ENCODE results near the gene RABL2B. TPM values are rescaled to one million over a fixed set of nuclear protein-coding genes. Genes with fewer than 3 reads are reported as not detected.

RABL2B gene
- polyA plus RNA-seq, 3 donors = 8.8 to 48.8 (median 11.7) TPM

- Mint-ChIP-seq H3K9me3 (peaks cover 0 to under 1% (median 0%) of the 10 kb centered on the region in 7 donors), H3K27ac (no peak overlapping the region), H3K4me3 (no peak overlapping the region), H3K27me3 (ENCODE audit: low read depth in 3 of 3) (peaks cover 0 to 2% (median 0%) of the 10 kb centered on the region in 3 donors), H3K36me3 (no peaks in the 10 kb centered on the region), H3K4me1 (no peaks in the 10 kb centered on the region)
- Histone ChIP-seq H3K9ac (ENCODE audit: insufficient read depth, low read length, poor library complexity, severe bottlenecking) (no peak overlapping the region), H3K27me3 (ENCODE audit: control insufficient read depth in 2 of 2, insufficient read depth in 2 of 2, low read length in 2 of 2) (no peaks in the 10 kb centered on the region), H3K4me3 (replicated peaks in 1 of 3; ENCODE audit: low read depth in 2 of 3, low read length in 3 of 3) (no peak overlapping the region), H4K20me1 (ENCODE audit: insufficient read depth, low read length) (no peaks in the 10 kb centered on the region), H3K4me2 (replicated peaks; ENCODE audit: extremely low read depth, low read length, poor library complexity, severe bottlenecking) (no peak overlapping the region), H3K36me3 (replicated peaks in 1 of 2; ENCODE audit: control insufficient read depth in 1 of 2, insufficient read depth in 2 of 2, low read length in 2 of 2) (no peaks in the 10 kb centered on the region), H3K79me2 (ENCODE audit: insufficient read depth, low read length) (no peaks in the 10 kb centered on the region), H3K27ac (ENCODE audit: low read depth in 1 of 2, low read length in 2 of 2) (no peak overlapping the region), H3K4me1 (ENCODE audit: control insufficient read depth in 1 of 2, insufficient read depth in 2 of 2, low read length in 2 of 2) (no peaks in the 10 kb centered on the region), H3K9me3 (replicated peaks in 1 of 2; ENCODE audit: control insufficient read depth in 1 of 2, insufficient read depth in 1 of 2, low read length in 2 of 2) (no peaks in the 10 kb centered on the region), H2AFZ (ENCODE audit: insufficient read depth, low read depth, low read length, poor library complexity, severe bottlenecking) (no peak overlapping the region)
- 85% methylated on average over 8 of the region's 12 CpGs for WGBS (ENCODE audit: insufficient coverage)
- intact Hi-C loops (cut with micrococcal nuclease) = no loop called here
- no peak for DNase-seq
- TF ChIP-seq CTCF (IDR thresholded peaks at IDR 0.05) = no peak
Measured at GRCh38 chr22:50732681-50733080, 50.8 kb downstream of the RABL2B start.

- H3K79me2 ChIP-seq (ENCODE audit: insufficient read depth, low read length) = no peaks in the 10 kb centered on the region
- H3K4me3 Mint-ChIP-seq = no peak overlapping the region
- no peak overlapping the region for H3K4me3 ChIP-seq (replicated peaks in 1 of 3; ENCODE audit: low read depth in 2 of 3, low read length in 3 of 3)
- no peaks in the 10 kb centered on the region for H3K27me3 ChIP-seq (ENCODE audit: control insufficient read depth in 2 of 2, insufficient read depth in 2 of 2, low read length in 2 of 2)
- H3K27ac ChIP-seq (ENCODE audit: low read depth in 1 of 2, low read length in 2 of 2) = no peak overlapping the region
- intact Hi-C loops (cut with micrococcal nuclease) = no loop called here
- no peaks in the 10 kb centered on the region for H4K20me1 ChIP-seq (ENCODE audit: insufficient read depth, low read length)
- no peak overlapping the region for H3K4me2 ChIP-seq (replicated peaks; ENCODE audit: extremely low read depth, low read length, poor library complexity, severe bottlenecking)
- no peaks in the 10 kb centered on the region for H3K4me1 Mint-ChIP-seq
- peak; percentile 20 for TF ChIP-seq CTCF (IDR thresholded peaks at IDR 0.05)
- H3K27ac Mint-ChIP-seq = no peak overlapping the region
- peaks cover 0 to 2% (median 0%) of the 10 kb centered on the region in 3 donors for H3K27me3 Mint-ChIP-seq (ENCODE audit: low read depth in 3 of 3)
- no peak overlapping the region for H2AFZ ChIP-seq (ENCODE audit: insufficient read depth, low read depth, low read length, poor library complexity, severe bottlenecking)
- no peaks in the 10 kb centered on the region for H3K36me3 ChIP-seq (replicated peaks in 1 of 2; ENCODE audit: control insufficient read depth in 1 of 2, insufficient read depth in 2 of 2, low read length in 2 of 2)
- no peaks in the 10 kb centered on the region for H3K9me3 Mint-ChIP-seq
- H3K4me1 ChIP-seq (ENCODE audit: control insufficient read depth in 1 of 2, insufficient read depth in 2 of 2, low read length in 2 of 2) = no peaks in the 10 kb centered on the region
- H3K36me3 Mint-ChIP-seq = no peaks in the 10 kb centered on the region
- DNase-seq = no peak
- 87% methylated on average over 31 of the region's 32 CpGs for WGBS (ENCODE audit: insufficient coverage)
- no peaks in the 10 kb centered on the region for H3K9me3 ChIP-seq (replicated peaks in 1 of 2; ENCODE audit: control insufficient read depth in 1 of 2, insufficient read depth in 1 of 2, low read length in 2 of 2)
- no peak overlapping the region for H3K9ac ChIP-seq (ENCODE audit: insufficient read depth, low read length, poor library complexity, severe bottlenecking)
Measured at GRCh38 chr22:50731811-50732624, 51.4 kb downstream of the RABL2B start.

All from CD14-positive monocyte (primary cell).